ENCODE results near the gene SAFB. TPM values are rescaled to one million over a fixed set of nuclear protein-coding genes. Genes with fewer than 3 reads are reported as not detected.

SAFB gene
- total RNA-seq, 1 experiment from 2014 or later, result 135 TPM

- H3K4me3 Mint-ChIP-seq (ENCODE audit: unreplicated experiment), result peak overlapping the region; percentile 100
- peak; percentile 17 for DNase-seq (ENCODE audit: unreplicated experiment)
- H3K4me1 Mint-ChIP-seq (ENCODE audit: insufficient read depth, unreplicated experiment), result peaks cover 36% of the 10 kb centered on the region
- POLR2A ChIA-PET, result interaction anchor here (0.6 to 3.4 kb wide), 32 partner anchors 8 to 900 kb away, joined by 3 to 21 read pairs (median 5); partner anchors contain the start of genes CATSPERD, KDM4B, LONP1 and PLIN3
- H3K9me3 Mint-ChIP-seq (ENCODE audit: unreplicated experiment), result no peaks in the 10 kb centered on the region
- BruUV-seq (replicated peaks), result no TSS peak
- intact Hi-C loops (cut with micrococcal nuclease), result no loop called here
- peaks cover 80% of the 10 kb centered on the region for H3K36me3 Mint-ChIP-seq (ENCODE audit: insufficient read depth, unreplicated experiment)
- no peaks in the 10 kb centered on the region for H3K27me3 Mint-ChIP-seq (ENCODE audit: insufficient read depth, unreplicated experiment)
- no peak for TF ChIP-seq CTCF (IDR thresholded peaks at IDR 0.05; ENCODE audit: unreplicated experiment)
- CTCF ChIA-PET, result interaction anchor here (0.6 to 1.0 kb wide), 3 partner anchors 68 to 750 kb away, joined by 3 read pairs; partner anchors contain the start of gene RPL36
- peak overlapping the region; percentile 100 for H3K27ac Mint-ChIP-seq (ENCODE audit: low read depth, unreplicated experiment)
Observed at GRCh38 chr19:5621945-5622464, 878 bp upstream of the SAFB start.

DNA sequence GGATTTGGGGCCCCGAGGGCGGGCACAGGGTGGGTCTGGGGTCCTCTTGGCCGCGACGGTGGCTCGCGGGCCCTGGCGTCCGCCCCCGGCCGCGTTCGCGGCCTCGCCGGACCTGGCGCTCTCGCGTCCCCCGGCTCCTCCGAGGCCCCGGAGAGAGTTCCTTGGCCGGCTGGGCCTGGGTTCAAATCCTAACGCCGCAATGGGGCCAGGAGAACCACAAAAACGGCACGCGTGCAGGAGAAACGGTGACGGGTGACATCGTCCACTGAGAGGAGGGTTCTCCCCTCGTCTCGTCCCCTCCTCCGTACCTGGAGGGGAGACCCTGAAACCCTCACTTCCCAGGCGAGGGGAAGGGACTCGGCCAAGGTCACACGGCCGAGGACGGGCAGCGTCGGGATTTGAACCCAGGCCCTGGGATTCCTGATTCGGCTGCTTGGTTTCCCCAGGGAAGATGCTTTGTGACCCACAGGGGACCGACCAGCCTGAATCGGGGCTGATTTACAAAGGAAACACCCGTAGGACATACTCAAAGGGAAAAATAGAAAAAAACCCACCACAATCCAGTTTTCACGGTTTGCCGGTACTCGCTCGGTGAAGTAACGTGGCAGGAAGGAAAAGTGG, 624 bp downstream of the SAFB start:
- Mint-ChIP-seq H3K36me3 (ENCODE audit: insufficient read depth, unreplicated experiment) (peaks cover 78% of the 10 kb centered on the region), H3K4me3 (ENCODE audit: unreplicated experiment) (peak overlapping the region; percentile 100), H3K27ac (ENCODE audit: low read depth, unreplicated experiment) (peak overlapping the region; percentile 100), H3K27me3 (ENCODE audit: insufficient read depth, unreplicated experiment) (no peaks in the 10 kb centered on the region), H3K4me1 (ENCODE audit: insufficient read depth, unreplicated experiment) (peaks cover 41% of the 10 kb centered on the region), H3K9me3 (ENCODE audit: unreplicated experiment) (no peaks in the 10 kb centered on the region)
- DNase-seq (ENCODE audit: unreplicated experiment), result no peak
- no TSS peak for BruUV-seq (replicated peaks)
- ChIA-PET CTCF (interaction anchor here (0.6 to 0.7 kb wide), 3 partner anchors 64 to 575 kb away, joined by 3 to 4 read pairs (median 4); no protein-coding TSS in a partner anchor), POLR2A (interaction anchor here (0.6 to 3.4 kb wide), 27 partner anchors 9 to 1254 kb away, joined by 3 to 21 read pairs (median 6); partner anchors contain the start of genes CATSPERD, KDM4B, LONP1 and NDUFA11)
- TF ChIP-seq CTCF (IDR thresholded peaks at IDR 0.05; ENCODE audit: unreplicated experiment), result no peak
- intact Hi-C loops (cut with micrococcal nuclease), result no loop called here

DNA sequence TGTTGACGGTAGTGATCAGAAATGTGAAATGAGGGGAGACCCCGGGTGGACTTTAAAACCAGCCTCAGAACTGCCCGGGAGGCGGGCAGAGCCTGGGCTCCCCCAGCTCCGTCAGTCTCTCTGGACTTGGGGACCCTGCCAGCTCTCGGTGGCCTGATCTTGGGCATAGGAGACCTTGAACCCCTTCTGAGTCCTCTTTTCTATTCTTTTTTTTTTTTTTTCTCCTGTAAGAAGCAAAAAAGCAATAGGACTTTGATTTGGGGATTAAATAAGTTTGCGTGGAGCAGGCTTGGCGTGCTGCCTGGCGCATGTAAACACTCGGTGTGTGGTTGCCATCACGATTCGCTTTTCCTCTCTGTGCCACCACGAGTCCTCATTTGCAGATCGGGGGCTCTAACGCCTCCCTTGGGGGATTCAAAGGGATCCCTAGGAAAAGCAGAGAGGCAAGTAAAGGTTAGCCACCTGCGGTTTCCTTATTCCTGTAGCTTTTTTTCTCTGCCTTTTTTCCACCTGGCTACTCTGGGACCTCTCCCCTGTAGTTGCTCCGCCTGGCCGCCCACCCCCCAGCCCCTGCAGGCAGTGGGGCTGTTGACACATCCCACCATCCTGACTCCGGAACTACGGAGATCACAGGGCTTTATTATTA, 1.3 kb downstream of the SAFB start:
- intact Hi-C loops (cut with micrococcal nuclease), result no loop called here
- POLR2A ChIA-PET, result interaction anchor here (0.9 to 3.2 kb wide), 7 partner anchors 11 to 712 kb away, joined by 3 to 21 read pairs (median 6); partner anchors contain the start of genes NDUFA11 and RPL36
- CTCF ChIA-PET, result interaction anchor here (0.7 to 1.4 kb wide), 2 partner anchors 11 to 576 kb away, joined by 4 to 7 read pairs; no protein-coding TSS in a partner anchor
- peak overlapping the region; percentile 100 for H3K27ac Mint-ChIP-seq (ENCODE audit: low read depth, unreplicated experiment)
- peaks cover 37% of the 10 kb centered on the region for H3K4me1 Mint-ChIP-seq (ENCODE audit: insufficient read depth, unreplicated experiment)
- BruUV-seq (replicated peaks), result no TSS peak
- H3K27me3 Mint-ChIP-seq (ENCODE audit: insufficient read depth, unreplicated experiment), result no peaks in the 10 kb centered on the region
- no peaks in the 10 kb centered on the region for H3K9me3 Mint-ChIP-seq (ENCODE audit: unreplicated experiment)
- peak; percentile 43 for DNase-seq (ENCODE audit: unreplicated experiment)
- TF ChIP-seq CTCF (IDR thresholded peaks at IDR 0.05; ENCODE audit: unreplicated experiment), result no peak
- peak overlapping the region; percentile 100 for H3K4me3 Mint-ChIP-seq (ENCODE audit: unreplicated experiment)
- H3K36me3 Mint-ChIP-seq (ENCODE audit: insufficient read depth, unreplicated experiment), result peaks cover 78% of the 10 kb centered on the region

- intact Hi-C loops (cut with micrococcal nuclease), result no loop called here
- H3K9me3 Mint-ChIP-seq (ENCODE audit: unreplicated experiment), result no peaks in the 10 kb centered on the region
- DNase-seq (ENCODE audit: unreplicated experiment), result no peak
- H3K4me1 Mint-ChIP-seq (ENCODE audit: insufficient read depth, unreplicated experiment), result peaks cover 36% of the 10 kb centered on the region
- H3K4me3 Mint-ChIP-seq (ENCODE audit: unreplicated experiment), result peak overlapping the region; percentile 100
- peak overlapping the region; percentile 100 for H3K27ac Mint-ChIP-seq (ENCODE audit: low read depth, unreplicated experiment)
- peaks cover 78% of the 10 kb centered on the region for H3K36me3 Mint-ChIP-seq (ENCODE audit: insufficient read depth, unreplicated experiment)
- BruUV-seq (replicated peaks), result TSS peak; percentile 25
- no peaks in the 10 kb centered on the region for H3K27me3 Mint-ChIP-seq (ENCODE audit: insufficient read depth, unreplicated experiment)
- ChIA-PET CTCF (interaction anchor here (1.4 kb wide), 1 partner anchor 10 kb away, joined by 7 read pairs; no protein-coding TSS in a partner anchor), POLR2A (interaction anchor here (0.9 to 3.2 kb wide), 5 partner anchors 10 to 130 kb away, joined by 3 to 21 read pairs (median 5); partner anchors contain the start of gene RPL36)
- TF ChIP-seq CTCF (IDR thresholded peaks at IDR 0.05; ENCODE audit: unreplicated experiment), result no peak
Observed at GRCh38 chr19:5624741-5625278, 1.9 kb downstream of the SAFB start.

Data from MCF 10A (cell line).